Measurements from ENCODE around the gene NGF. TPM values are rescaled to one million over a fixed set of nuclear protein-coding genes. Genes with fewer than 3 reads are reported as not detected.

The NGF gene
- total and polyA plus RNA-seq, 9 of the 15 experiments (the other 6 are each of a cell fraction or from before 2014, with no cell fraction given), result not detected

- no peak for FAIRE-seq
- in situ Hi-C loops (cut with MboI) (no loop called here), intact Hi-C loops (cut with micrococcal nuclease) (loop anchor here (10.0 kb wide), 1 partner anchor 190 kb away; no protein-coding TSS in a partner anchor)
- no peak overlapping the region for H3K4me2 ChIP-seq (ENCODE audit: insufficient read depth, low read length)
- no peaks in the 10 kb centered on the region for H3K79me2 ChIP-seq (ENCODE audit: control insufficient read depth, insufficient read depth, low read length)
- H3K27me3 ChIP-seq (ENCODE audit: control insufficient read depth in 2 of 2, insufficient read depth in 2 of 2, low read length in 2 of 2), result no peaks in the 10 kb centered on the region
- H2AFZ ChIP-seq (ENCODE audit: low read depth, low read length), result no peak overlapping the region
- no peaks in the 10 kb centered on the region for H3K9me3 ChIP-seq (replicated peaks; ENCODE audit: control insufficient read depth, insufficient read depth, low read depth, low read length)
- no peak; the same call in 2 of the 3 replicates for ATAC-seq
- no peak overlapping the region for H3K4me3 ChIP-seq
- no peaks in the 10 kb centered on the region for H3K36me3 ChIP-seq (ENCODE audit: control insufficient read depth, insufficient read depth, low read length)
- ChIA-PET CTCF (ENCODE audit: low intra/inter-chr PET ratio) (no interaction called here), POLR2A (interaction anchor here (1.4 kb wide), 1 partner anchor 17 kb away, joined by 3 read pairs; no protein-coding TSS in a partner anchor)
- no TSS peak for BruUV-seq (replicated peaks)
- 3% methylated on average over 4 of the region's 4 CpGs for WGBS (ENCODE audit: insufficient coverage, low coverage, missing lambda C conversion rate)
- no peaks in the 10 kb centered on the region for H3K9me1 ChIP-seq (ENCODE audit: control insufficient read depth, insufficient read depth, low read length)
- H3K27ac ChIP-seq (ENCODE audit: extremely low read depth, low read depth, low read length), result no peak overlapping the region
- no peaks in the 10 kb centered on the region for H3K4me1 ChIP-seq (replicated peaks in 1 of 2; ENCODE audit: control insufficient read depth in 2 of 2, insufficient read depth in 2 of 2, low read length in 2 of 2)
- H3K9ac ChIP-seq (ENCODE audit: insufficient read depth in 1 of 2, low read depth in 2 of 2, low read length in 2 of 2), result no peak overlapping the region
- peak in 1 of 4 experiments; percentile 9 for DNase-seq (ENCODE audit: extremely low read depth in 1 of 4, low spot score in 3 of 4)
- H4K20me1 ChIP-seq (replicated peaks; ENCODE audit: control insufficient read depth, insufficient read depth, low read length), result no peaks in the 10 kb centered on the region
- TF ChIP-seq STAG1 (CRISPR knock-in tag; IDR thresholded peaks at IDR 0.05; ENCODE audit: borderline replicate concordance) (no peak), NR2C1 (IDR thresholded peaks at IDR 0.05) (0 out of 2 replicates have a peak, but pooled peaks have one; percentile 29), NR2C1 (tag; IDR thresholded peaks at IDR 0.05) (peak; percentile 56), NR2C2 (CRISPR knock-in tag; IDR thresholded peaks at IDR 0.05) (no peak), NR2C2 (tag; IDR thresholded peaks at IDR 0.05) (peak; percentile 19; the same call in 1 of the 2 replicates)
Measured at GRCh38 chr1:115274467-115274866, 63.6 kb downstream of the NGF start.

- no peak overlapping the region for H3K9ac ChIP-seq (ENCODE audit: insufficient read depth in 1 of 2, low read depth in 2 of 2, low read length in 2 of 2)
- H3K9me1 ChIP-seq (ENCODE audit: control insufficient read depth, insufficient read depth, low read length), result no peaks in the 10 kb centered on the region
- under 1% methylated on average over 10 of the region's 10 CpGs for WGBS (ENCODE audit: insufficient coverage, low coverage, missing lambda C conversion rate)
- CTCF ChIA-PET (ENCODE audit: low intra/inter-chr PET ratio), result no interaction called here
- intact Hi-C loops (cut with micrococcal nuclease), result no loop called here
- POLR2A ChIA-PET, result no interaction called here
- in situ Hi-C loops (cut with MboI), result no loop called here
- H3K36me3 ChIP-seq (ENCODE audit: control insufficient read depth, insufficient read depth, low read length), result no peaks in the 10 kb centered on the region
- no peaks in the 10 kb centered on the region for H3K9me3 ChIP-seq (replicated peaks; ENCODE audit: control insufficient read depth, insufficient read depth, low read depth, low read length)
- H3K4me2 ChIP-seq (ENCODE audit: insufficient read depth, low read length), result no peak overlapping the region
- no peaks in the 10 kb centered on the region for H3K79me2 ChIP-seq (ENCODE audit: control insufficient read depth, insufficient read depth, low read length)
- H2AFZ ChIP-seq (ENCODE audit: low read depth, low read length), result no peak overlapping the region
- no peak for TF ChIP-seq ETV1 (tag; conservative IDR thresholded peaks at IDR 0.05; ENCODE audit: low read depth)
- no peak for TF ChIP-seq E2F8 (IDR thresholded peaks at IDR 0.05; ENCODE audit: low read depth, partially characterized antibody)
- TF ChIP-seq ZNF23 (CRISPR knock-in tag; IDR thresholded peaks at IDR 0.05), result no peak
- H3K4me3 ChIP-seq, result no peak overlapping the region
- ATAC-seq, result no peak
- H3K4me1 ChIP-seq (replicated peaks in 1 of 2; ENCODE audit: control insufficient read depth in 2 of 2, insufficient read depth in 2 of 2, low read length in 2 of 2), result no peaks in the 10 kb centered on the region
- FAIRE-seq, result no peak
- no peak overlapping the region for H3K27ac ChIP-seq (ENCODE audit: extremely low read depth, low read depth, low read length)
- no peak for DNase-seq (ENCODE audit: extremely low read depth in 1 of 4, low spot score in 3 of 4)
- no TSS peak for BruUV-seq (replicated peaks)
- H4K20me1 ChIP-seq (replicated peaks; ENCODE audit: control insufficient read depth, insufficient read depth, low read length), result no peaks in the 10 kb centered on the region
- H3K27me3 ChIP-seq (ENCODE audit: control insufficient read depth in 2 of 2, insufficient read depth in 2 of 2, low read length in 2 of 2), result no peaks in the 10 kb centered on the region
Measured at GRCh38 chr1:115266729-115267421, 71.2 kb downstream of the NGF start.
